HG03064 (cell line): ENCODE measurements around the gene CENPP.

Source experiments
- ATAC-seq: cut with Tn5 transposase; IDR thresholded peaks from one replicate; pipeline ENCODE4 v1.9.1; 2021; ENCODE audit warnings: low read depth; ENCODE audit not compliant: unreplicated experiment

CENPP gene

DNA sequence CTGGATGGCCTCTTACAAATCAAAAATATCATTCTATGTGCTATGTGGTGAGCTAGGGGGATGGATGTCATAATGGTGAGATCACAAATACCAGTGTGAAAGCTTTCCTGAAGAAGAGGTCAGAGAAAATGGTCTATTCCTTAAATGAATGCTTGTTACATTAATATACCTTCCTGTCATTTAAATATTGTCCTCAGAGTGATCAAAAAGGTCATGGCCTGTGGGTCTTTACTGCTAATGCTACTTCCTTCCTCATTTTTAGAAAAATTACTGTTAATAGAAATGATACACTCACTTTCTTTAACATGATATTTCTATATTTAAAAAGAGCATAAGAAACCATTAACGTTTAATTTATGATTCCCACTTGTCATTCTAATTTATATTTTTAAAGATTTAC, 88.8 kb downstream of the CENPP start:
- no peak for ATAC-seq

DNA sequence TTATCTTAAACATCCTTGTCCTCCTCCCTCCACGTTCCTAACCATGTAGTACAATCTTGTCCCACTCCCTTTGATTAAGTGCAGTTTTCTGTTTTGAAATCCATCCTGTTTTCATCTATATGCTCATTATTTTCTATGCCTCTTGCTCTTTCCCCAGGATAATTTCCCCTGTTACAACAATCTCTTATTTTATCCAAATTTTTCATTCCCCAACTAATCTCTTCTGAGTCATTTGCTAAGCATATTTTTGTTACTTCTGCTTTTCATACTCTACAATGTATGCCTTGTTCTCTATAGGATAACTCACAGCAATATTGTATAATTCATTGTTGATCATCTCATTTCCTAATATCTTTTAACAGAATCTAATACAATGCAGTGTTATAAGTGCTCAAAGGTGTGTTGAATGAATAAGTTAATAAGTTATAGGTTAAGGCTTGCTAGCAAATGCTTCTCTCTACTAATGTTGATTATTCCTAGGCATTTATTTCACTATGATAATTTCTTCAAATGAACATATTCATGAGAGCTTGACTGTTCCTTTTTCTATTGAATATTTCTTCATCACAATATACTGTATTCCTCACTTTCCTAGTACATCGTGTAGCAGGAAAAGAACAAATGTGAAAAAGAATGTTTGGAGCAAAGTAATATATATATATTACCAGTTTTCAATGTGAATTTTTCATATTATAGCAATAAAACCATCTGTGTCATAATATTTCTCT, 97.0 kb downstream of the CENPP start:
- no peak for ATAC-seq

DNA sequence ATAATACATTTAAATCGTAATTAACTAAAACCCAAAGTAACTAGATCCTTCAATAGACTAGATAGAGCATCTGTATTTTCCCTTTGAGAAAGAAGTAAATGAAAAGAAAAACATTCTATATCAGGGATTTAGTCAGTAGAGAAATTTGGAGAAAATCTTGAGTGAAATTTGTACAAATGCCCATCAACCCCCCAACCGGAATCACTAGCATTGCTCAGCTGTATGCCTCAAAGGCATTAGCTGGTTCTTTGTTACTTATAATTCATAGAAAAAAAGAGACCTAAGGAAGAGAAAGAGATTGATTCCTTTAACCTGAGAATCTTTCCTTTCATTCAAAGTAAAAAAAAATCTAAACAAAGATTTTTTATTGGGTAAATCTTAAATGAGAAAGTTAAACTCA, 97.9 kb downstream of the CENPP start:
- no peak for ATAC-seq

DNA sequence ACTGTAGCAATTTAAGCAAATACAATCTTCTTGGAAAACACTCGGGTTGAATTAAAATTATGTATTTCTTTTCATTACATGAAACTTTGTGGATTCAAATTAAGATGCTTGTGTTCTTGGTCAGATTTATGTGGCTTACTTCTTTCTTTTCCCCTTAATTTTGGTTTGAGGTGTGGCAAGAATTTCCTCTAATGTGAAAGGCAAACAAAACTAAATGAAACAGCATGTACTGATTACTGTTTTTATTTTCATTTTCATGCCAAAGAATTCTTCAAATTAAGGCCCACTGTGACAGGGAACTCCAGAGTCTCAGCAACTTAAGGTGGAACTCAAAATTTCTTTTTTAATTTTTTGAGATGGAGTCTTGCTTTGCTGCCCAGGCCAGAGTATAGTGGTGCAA, 98.6 kb downstream of the CENPP start, which contains the start of gene OMD:
OMD (minus strand) TSS at position 132 of the 400 bp plus-strand sequence. CDS start 6,913 bp downstream, outside the sequence.
- no peak for ATAC-seq

DNA sequence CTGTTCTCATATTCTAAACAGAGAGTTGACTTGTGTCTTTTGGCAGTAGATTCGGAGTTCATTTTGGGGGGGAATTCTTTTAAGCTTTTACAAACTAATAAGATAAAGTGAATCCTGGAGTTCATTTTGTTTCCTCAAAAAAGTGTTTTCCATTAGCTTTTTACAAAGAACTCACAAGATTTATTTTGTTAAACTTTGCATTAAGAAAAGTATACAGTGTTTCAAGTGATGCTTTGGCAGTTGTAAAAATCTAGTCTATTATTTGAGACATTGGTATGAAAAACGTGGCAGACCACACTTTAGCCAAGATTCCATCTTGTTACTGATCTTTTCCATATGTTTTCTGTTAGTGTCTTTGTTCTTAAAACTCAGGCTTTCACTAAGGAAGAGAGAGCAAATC, 99.7 kb downstream of the CENPP start:
- no peak for ATAC-seq

DNA sequence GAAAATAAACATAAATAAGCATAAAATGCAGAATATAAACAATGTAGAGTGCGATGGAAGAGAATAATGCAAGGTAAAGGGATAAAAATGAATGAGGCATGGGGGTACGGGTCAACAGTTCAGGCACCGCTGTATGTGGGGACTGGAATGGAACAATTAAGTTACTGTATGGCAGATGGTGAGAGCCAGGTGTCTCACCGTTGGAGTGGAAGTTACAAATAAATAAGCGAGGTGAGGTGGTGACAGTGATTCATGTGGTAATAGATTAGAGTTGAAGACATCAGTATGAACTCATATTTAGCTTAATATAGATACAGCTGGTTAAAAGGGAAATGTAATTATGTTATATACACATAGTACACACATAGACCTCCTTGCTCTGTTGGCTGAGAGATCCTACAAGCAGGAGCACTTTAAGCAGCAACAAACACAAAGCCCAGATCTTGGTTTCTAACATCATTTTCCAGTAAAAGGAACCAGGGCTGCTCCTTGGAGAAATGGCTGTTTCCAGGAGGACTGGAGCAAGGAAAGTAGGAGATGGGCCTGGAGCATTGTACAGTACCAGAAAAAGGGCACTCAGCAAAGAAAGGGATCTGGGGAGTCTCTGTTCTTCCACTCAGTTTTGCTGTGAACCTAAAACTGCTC, 100.9 kb downstream of the CENPP start:
- ATAC-seq = no peak

DNA sequence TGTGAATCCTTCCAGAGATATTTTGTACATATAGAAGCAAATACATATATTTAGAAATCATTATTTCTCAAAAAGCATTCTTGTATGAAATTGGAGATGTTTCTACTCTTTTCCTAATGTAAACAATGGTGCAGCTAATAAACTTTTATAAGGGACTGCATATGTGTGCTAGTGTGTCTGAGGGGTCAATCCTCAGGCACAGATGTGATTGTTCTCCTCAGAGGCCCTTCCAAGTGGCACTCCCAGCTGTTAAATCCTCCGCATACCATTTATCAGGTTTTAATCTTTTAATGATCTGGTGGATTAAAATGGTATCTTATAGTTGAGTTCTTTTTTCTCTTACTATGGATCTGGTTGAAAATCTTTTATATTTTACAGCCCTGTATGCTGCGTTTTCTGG, 104.1 kb downstream of the CENPP start:
- no peak for ATAC-seq

DNA sequence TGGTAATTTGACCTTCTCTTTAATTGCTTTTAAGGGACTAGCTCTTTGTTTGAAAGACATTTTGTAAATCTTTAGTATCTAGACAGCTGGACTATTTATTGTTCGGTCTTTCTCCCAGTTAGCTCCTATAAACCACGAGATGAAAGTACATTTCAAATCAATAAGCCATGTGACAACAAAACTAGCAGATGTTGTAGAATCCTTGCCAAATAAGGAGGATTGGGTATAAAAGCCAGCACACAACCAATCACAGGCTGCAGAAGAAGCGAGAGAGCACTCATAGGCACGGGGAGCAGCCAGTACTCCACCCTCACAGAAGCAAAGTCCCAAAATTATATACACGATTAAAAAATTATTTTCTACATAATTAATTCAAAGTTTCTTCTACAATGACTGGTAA, 106.6 kb downstream of the CENPP start:
- no peak for ATAC-seq

DNA sequence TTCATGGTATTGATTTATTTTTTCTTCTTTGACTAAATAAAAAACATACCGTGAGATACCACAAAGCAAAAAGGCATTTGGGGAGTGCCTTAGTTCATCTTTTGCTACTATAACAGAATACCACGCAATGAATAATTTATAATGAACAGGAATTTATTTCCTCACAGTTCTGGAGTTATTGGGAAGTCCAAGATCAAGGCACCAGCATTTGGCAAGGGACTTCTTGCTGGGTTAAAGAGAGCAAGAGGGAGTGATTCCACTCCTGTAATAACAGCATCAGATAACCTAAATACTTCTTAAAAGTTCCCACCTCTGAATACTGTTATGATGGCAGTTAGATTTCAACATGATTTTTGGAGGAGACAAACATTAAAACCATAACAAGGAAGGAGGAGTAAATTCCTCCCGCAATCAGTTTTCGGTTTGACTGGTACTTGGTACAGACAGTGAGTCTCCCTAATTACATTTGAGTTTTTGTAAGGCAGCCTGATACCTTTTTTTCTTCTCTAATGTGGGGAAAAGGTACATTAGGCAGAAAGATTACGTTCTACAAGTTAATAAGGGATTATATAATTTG, 107.3 kb downstream of the CENPP start:
- ATAC-seq = no peak

DNA sequence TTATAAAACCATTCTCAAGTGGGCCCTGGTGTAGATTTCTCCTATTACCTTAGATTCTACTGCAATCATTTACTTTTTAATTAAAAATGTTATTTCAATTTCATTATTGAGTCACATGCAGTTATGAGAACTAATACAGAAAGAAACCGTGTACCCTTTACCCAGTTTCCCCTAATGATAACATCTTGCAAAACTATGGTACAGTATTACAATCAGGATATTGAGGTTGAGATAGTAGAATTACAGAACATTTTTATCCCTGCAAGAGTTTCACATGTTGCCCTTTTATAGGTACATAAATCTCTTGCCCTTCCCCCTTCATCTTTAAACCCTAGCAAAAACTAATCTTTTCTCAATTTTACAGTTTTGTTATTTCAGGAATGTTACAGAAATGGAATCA, 109.5 kb downstream of the CENPP start:
- no peak for ATAC-seq

DNA sequence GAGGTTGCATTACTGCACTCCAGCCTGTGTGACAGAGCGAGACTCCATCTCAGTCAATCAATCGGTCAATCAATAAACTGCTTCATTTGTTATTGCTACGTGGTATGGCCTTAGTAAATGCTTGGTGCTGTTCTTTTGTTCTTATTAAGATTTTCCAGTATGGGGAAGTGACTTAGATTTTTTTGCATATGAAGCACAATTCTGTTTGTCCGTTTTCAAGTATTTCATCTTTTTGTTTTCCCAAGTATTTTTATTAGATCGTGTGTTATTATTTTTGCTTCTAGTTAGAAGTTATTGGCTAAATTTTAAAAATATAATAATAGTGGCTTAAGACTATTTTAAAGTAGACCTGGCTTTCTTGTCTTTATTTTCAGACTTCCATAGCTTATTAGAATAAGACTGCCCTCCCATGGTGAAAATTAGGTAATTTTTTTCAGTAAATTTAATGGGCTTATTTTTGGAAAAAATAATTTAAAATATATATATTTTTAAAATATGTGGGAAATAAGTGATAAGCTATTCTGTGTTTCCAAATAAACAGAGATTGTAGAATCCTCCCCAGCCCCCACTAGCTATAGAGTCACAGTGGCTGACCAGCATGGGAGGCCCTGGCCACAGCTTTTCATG, 113.3 kb downstream of the CENPP start:
- no peak for ATAC-seq

DNA sequence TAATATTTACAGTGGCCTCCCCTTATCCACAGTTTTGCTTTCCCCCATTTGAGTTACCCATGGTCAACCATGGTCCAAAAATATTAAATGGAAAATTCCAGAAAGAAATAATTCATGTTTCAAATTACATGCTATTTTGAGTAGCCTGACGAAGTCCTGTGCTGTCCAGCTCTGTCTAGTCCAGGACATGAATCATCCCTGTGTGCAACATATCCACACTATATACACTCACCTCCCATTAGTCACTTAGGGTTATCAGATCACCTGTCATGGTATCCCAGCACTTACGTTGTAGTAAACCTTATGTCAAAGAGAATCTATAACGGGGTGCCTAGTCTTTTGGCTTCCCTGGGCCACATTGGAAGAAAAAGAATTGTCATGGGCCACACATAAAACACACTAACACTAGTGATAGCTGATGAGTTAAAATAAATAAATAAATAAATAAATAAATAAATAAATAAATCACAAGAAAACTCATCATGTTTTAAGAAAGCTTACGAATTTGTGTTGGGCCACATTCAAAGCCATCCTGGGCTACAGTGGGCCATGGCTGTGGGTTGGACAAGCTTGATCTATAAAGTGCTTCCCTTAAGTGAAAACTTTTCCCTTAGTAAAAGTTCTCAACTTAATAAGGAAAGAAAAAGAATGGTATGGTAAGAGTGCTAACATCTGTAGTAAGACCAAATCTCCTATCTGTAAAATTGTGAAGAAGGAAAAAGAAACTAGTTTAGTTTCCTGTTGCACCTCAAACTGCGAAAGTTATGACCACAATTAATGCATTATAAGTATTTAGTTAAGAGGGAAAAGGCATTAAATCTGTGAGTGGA, 114.4 kb downstream of the CENPP start:
- ATAC-seq = no peak

DNA sequence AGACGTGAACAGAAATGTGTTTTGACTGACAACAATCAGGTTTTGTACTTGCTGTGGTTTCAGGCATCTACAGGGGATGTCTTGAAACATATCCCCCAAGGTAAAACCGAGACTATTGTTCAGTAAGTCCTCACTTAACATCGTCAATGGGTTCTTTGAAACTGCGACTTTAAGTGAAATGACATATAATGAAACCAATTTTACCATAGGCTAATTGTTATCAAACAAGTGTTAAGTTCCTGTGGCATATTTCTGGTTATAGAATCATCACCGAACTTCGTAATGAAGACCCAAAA, 114.9 kb downstream of the CENPP start:
- no peak for ATAC-seq

DNA sequence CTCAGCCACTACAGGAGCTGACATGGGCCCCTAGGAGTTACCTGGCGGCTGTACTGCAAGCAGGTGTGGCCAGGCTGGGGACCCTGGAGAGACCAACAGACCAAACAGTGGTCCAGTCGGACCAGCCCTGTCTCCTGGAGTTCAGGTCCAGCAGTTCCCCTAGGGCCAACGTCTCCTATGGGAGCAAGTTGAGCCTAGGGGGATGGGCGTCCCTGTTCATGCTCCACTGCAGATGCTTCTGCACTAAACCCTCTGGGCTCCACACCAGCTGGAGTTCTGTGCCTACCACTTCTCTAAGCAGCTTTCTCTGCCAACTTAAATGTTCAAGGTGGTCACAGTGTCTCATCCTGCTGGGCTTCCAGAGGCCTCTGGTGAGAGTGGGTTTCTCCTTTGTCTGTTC, 119.1 kb downstream of the CENPP start:
- no peak for ATAC-seq

DNA sequence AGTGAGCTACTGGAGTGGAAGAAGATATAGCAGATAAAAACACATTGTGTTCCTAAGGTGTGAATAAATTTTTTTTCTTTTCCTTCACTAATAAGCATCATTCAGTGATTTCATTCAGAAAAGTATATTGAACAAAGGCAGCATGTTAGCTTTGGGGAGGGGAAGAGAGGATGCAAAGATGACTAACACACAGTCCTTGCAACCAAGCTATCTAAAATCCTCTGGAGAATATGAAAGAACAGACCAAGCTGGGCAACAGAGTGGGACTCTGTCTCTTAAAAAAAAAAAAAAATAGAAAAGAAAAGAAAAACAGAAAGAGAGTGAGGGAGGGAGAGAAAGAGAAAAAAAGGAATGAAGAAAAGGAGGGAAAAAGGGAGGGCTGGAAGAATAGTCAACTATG, 120.8 kb downstream of the CENPP start:
- ATAC-seq = no peak

DNA sequence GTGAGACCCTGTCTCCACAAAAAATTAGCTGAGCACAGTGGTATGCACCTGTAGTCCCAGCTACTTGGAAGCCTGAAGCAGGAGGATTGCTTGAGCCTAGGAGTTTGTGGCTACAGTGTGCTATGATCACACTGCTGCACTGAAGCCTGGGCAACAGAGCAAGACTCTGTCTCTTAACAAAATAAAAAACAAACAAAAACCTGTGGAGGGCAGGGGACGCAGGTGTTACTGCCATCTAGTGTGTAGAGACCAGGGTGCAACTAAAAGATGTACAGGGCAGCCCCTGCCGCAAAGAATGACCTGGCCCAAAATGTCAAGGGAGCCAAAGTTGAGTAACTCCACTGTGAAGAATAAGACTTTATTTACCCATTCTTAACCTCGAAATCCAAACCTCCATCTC, 129.5 kb downstream of the CENPP start:
- no peak for ATAC-seq

DNA sequence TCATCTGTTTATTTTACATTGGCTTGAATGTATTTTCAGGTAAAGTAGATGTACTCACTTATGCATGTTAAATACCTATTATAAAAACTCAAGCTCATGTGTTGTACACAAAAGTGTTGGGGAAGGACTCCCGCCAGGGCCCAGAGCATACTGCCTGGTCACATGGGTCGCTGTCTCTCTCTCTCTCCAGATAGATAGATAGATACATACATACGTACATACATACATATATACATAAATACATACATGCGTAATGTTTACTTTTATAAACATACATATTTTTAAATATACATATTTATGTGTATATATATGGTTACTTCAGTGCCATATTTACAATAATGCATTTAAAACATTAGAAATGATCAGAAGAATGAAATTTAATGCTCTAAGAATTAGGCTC, 131.8 kb downstream of the CENPP start:
- no peak for ATAC-seq

DNA sequence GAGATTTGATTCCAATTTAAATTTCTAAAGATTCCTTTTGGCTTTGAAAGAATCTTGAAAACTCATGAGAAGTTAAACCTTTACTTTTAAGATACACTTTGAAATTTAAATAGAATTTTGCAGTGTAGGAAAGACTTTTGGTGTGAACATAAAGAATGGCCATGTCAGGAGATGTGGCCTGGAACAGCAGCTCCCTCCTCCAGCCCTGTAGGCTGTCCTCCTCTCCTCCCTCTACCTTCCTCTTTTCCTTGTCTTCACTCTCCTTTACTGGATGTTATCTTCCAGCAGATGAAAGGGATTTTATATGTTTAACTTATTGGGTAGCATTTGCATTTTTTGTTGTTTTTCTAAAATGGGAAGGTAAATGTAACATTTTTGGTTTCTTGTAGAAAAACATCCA, 137.6 kb downstream of the CENPP start:
- ATAC-seq = no peak

DNA sequence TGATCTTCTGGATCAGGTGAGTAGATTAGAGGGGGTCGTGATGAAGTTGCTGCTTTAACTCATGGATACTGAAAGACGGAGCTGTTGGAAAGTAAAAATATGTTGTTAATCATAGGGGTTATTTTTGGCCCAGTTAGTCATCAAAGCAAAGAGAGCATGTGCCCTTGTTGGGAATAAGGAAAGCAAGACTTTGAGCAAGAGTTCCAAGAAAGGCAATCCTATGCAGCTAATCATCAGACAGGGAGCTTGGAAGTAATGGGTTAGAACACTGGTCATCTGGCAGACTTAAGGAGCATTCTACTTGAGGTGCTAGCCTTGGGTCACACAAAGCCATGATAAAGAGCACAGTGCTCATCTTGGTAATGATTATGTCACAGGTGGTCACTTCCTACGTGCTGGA, 138.2 kb downstream of the CENPP start:
- no peak for ATAC-seq

DNA sequence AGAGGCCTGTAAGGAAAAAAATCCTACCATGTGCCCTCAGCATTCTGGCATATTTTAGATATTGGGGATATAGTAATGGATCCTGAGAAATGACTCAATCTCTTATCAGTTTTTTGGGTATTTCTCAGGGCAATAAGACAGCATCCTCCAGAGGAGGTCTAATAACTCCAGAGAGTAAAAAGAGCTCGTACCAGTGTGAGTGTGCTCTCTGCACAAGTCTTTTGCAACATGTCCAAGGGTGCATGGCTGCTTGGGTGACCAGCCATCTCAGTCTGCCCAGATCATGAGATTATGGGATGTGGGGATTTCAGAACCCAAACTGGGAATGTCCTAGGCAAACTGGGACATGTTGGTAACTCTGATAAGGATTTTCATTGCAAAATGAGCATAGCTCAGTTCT, 141.3 kb downstream of the CENPP start:
- no peak for ATAC-seq

DNA sequence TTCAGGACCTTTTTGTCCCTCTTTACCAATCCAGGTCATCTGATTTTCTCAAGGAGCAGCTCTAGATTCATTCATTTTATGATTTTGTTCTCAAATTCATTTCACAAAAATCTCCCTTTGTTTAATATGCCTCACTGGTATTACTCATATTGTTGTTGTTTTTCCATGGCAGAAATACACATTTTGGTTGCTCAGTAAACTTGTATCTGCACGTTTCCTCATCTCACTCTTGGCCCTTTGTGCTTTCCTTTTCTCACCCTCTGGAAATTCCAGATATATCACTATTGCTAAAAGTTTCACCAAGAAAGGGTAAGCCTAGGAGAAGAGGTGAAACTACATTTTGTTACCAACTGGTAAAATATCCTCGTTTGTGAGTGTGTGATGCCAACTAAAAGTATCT, 141.8 kb downstream of the CENPP start:
- no peak for ATAC-seq
